ENCODE measurements around the gene GFPT1.

The GFPT1 gene

DNA sequence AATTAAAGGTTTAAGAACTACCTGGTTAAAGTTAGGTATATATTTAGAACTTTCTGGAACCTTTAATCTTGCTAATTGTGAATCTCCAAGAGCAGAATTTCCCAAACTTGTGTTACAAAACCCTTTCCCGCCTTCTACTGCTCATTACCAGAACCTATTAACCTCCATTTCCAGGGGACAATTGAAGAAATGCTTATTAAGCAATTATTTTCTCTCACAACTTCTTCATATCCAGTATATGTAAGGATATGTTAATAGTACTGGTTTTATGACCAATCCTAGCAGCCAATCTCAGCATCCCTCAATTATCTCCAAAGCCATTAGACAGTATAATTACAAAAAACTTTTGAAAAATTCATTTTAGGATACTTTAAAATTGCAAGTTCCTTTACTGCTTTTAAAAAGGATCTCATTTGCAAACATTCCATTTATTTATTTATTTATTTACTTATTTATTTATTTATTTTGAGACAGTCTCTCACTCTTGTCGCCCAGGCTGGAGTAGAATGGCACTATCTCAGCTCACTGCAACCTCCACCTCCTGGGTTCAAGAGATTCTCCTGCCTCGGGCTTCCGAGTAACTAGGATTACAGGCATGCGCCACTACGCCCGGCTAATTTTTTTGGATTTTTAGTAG is 3.7 kb downstream of the GFPT1 start:
- TF ChIP-seq, protein P1, sequence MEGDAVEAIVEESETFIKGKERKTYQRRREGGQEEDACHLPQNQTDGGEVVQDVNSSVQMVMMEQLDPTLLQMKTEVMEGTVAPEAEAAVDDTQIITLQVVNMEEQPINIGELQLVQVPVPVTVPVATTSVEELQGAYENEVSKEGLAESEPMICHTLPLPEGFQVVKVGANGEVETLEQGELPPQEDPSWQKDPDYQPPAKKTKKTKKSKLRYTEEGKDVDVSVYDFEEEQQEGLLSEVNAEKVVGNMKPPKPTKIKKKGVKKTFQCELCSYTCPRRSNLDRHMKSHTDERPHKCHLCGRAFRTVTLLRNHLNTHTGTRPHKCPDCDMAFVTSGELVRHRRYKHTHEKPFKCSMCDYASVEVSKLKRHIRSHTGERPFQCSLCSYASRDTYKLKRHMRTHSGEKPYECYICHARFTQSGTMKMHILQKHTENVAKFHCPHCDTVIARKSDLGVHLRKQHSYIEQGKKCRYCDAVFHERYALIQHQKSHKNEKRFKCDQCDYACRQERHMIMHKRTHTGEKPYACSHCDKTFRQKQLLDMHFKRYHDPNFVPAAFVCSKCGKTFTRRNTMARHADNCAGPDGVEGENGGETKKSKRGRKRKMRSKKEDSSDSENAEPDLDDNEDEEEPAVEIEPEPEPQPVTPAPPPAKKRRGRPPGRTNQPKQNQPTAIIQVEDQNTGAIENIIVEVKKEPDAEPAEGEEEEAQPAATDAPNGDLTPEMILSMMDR (IDR thresholded peaks at IDR 0.05; ENCODE audit: low read depth, low read length): no peak
- no peaks in the 10 kb centered on the region for H3K4me1 ChIP-seq
- H3K36me3 ChIP-seq: no peaks in the 10 kb centered on the region
- no peak for DNase-seq
- H3K27me3 ChIP-seq: no peaks in the 10 kb centered on the region
- no peak overlapping the region for H3K4me3 ChIP-seq (ENCODE audit: low read depth, low read length)
- no peaks in the 10 kb centered on the region for H3K9me3 ChIP-seq

- Histone ChIP-seq H3K27me3 (no peaks in the 10 kb centered on the region), H3K4me1 (no peaks in the 10 kb centered on the region), H3K36me3 (no peaks in the 10 kb centered on the region), H3K4me3 (ENCODE audit: low read depth, low read length) (no peak overlapping the region), H3K9me3 (no peaks in the 10 kb centered on the region)
- no peak for DNase-seq
- TF ChIP-seq, protein P1 (IDR thresholded peaks at IDR 0.05; ENCODE audit: low read depth, low read length): no peak
Observed at GRCh38 chr2:69382547-69382946, 4.5 kb downstream of the GFPT1 start.

DNA sequence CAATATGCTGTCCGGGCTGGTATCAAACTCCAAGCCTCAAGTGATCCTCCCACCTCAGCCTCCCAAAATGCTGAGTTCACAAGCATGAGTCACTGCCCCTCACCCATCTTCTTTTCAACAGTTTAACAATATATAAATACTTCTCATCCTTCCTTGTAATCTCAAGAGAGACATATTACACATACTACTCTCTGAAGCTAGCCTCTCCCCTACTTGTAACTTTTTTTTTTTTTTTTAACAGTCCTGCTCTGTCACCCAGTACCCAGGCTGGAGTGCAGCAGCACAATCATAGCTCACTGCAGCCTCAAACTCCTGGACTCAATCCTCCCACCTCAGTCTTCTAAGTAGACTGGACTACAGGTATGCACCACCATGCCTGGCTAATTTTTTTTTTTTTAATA is 5.7 kb downstream of the GFPT1 start:
- Histone ChIP-seq H3K9me3 (no peaks in the 10 kb centered on the region), H3K4me3 (ENCODE audit: low read depth, low read length) (no peak overlapping the region), H3K4me1 (no peaks in the 10 kb centered on the region), H3K36me3 (no peaks in the 10 kb centered on the region), H3K27me3 (no peaks in the 10 kb centered on the region)
- DNase-seq: no peak
- TF ChIP-seq, protein P1 (IDR thresholded peaks at IDR 0.05; ENCODE audit: low read depth, low read length): no peak

- no peak overlapping the region for H3K4me3 ChIP-seq (ENCODE audit: low read depth, low read length)
Observed at GRCh38 chr2:69380072-69380917, 6.7 kb downstream of the GFPT1 start.

DNA sequence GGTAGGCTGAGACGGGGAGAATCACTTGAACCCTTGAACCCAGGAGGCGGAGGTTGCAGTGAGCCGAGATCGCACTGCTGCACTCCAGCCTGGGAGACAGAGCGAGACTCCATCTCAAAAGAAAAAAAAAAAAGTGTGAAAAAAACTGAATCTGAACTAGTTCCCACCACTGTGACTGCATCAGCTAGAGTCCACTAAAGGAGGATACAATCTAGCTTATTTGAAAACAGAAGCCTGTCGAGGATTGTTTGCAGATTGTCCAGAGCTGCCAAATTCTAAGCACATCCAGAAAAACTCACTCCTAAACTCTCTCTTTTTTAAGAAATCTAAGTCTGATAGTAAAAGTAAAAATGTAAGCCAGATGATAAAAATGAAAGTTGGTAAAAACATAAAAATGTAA is 10.6 kb downstream of the GFPT1 start:
- no peaks in the 10 kb centered on the region for H3K9me3 ChIP-seq
- H3K4me1 ChIP-seq: no peaks in the 10 kb centered on the region
- TF ChIP-seq, protein P1 (IDR thresholded peaks at IDR 0.05; ENCODE audit: low read depth, low read length): no peak
- H3K4me3 ChIP-seq (ENCODE audit: low read depth, low read length): no peak overlapping the region
- DNase-seq: no peak
- no peaks in the 10 kb centered on the region for H3K27me3 ChIP-seq
- no peaks in the 10 kb centered on the region for H3K36me3 ChIP-seq

More at GRCh38 chr2:69380072-69380917, 6.7 kb downstream of the GFPT1 start:
- no peak for DNase-seq
- TF ChIP-seq, protein P1 (IDR thresholded peaks at IDR 0.05; ENCODE audit: low read depth, low read length): no peak
- H3K4me1 ChIP-seq: no peaks in the 10 kb centered on the region
- H3K9me3 ChIP-seq: no peaks in the 10 kb centered on the region
- no peaks in the 10 kb centered on the region for H3K36me3 ChIP-seq
- no peaks in the 10 kb centered on the region for H3K27me3 ChIP-seq

Data from BE2C (cell line).